ENCODE data around the gene CAMK1D. TPM values are rescaled to one million over a fixed set of nuclear protein-coding genes. Genes with fewer than 3 reads are reported as not detected.
"Not testable (repeated sequence)": the region's sequence is repeated elsewhere in the genome, so short reads cannot be mapped to it uniquely, and the experiment has no call there.

The CAMK1D gene
- total and polyA plus RNA-seq, 4 experiments from 2014 or later: 5.2 to 22.2 (median 19.4) TPM

DNA sequence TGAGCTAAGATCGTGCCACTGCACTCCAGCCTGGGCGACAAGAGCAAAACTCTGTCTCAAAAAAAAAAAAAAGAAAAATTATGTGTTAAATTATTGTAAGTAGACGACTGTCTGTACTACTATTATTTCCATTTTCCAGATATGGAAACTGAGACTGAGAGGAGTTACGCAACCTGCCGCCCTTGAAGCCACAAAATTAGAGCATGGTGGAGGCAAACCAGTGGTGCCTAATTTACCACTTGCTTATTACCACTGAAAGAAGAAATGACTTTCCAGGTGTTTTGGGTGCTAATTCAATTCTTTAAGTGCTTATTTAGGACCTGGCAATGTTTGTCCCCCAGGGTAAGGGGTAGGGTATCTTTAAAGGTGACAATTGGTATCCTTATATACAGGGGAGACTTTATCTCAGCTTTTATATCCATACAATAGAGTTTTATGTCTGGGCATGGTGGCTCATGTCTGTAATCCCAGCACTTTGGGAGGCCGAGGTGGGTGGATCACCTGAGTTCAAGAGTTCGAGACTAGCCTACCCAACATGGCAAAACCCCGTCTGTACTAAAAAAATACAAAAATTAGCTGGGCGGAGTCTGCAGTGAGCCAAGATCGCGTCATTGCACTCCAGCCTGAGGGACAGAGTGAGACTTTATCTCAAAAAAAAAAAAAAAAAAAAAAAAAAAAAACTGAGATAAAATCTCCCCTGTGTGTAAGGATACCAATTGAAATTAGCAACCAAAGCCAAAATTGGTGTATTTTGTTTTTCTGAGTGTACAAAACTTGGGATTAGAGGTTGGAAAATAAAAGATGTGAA is 16.6 kb upstream of the CAMK1D start:
- Histone ChIP-seq H3K27ac (ENCODE audit: low read depth, low read length) (no peak overlapping the region), H3K9me3 (ENCODE audit: control insufficient read depth in 1 of 2, low read length in 2 of 2) (no peaks in the 10 kb centered on the region), H3K36me3 (ENCODE audit: insufficient read depth, low read length) (no peaks in the 10 kb centered on the region), H3K27me3 (ENCODE audit: insufficient read depth, low read length) (no peaks in the 10 kb centered on the region), H3K4me3 (ENCODE audit: low read length in 2 of 2) (no peak overlapping the region), H3K4me1 (ENCODE audit: insufficient read depth, low read length) (peaks cover 12% of the 10 kb centered on the region)
- H3K4me1 Mint-ChIP-seq: peaks cover 5 to 14% (median 10%) of the 10 kb centered on the region in 4 donors
- intact Hi-C loops (cut with micrococcal nuclease): no loop called here
- H3K4me3 Mint-ChIP-seq: peak overlapping the region in 2 of 8 donors; percentile 10 to 34
- no peaks in the 10 kb centered on the region for H3K9me3 Mint-ChIP-seq
- H3K27ac Mint-ChIP-seq: peak overlapping the region in 1 of 7 donors; percentile 6
- no peak for DNase-seq
- ChIA-PET POLR2A (ENCODE audit: partially characterized antibody) (no interaction called here), CTCF (ENCODE audit: partially characterized antibody) (no interaction called here)
- no peaks in the 10 kb centered on the region for H3K27me3 Mint-ChIP-seq
- no peaks in the 10 kb centered on the region for H3K36me3 Mint-ChIP-seq

DNA sequence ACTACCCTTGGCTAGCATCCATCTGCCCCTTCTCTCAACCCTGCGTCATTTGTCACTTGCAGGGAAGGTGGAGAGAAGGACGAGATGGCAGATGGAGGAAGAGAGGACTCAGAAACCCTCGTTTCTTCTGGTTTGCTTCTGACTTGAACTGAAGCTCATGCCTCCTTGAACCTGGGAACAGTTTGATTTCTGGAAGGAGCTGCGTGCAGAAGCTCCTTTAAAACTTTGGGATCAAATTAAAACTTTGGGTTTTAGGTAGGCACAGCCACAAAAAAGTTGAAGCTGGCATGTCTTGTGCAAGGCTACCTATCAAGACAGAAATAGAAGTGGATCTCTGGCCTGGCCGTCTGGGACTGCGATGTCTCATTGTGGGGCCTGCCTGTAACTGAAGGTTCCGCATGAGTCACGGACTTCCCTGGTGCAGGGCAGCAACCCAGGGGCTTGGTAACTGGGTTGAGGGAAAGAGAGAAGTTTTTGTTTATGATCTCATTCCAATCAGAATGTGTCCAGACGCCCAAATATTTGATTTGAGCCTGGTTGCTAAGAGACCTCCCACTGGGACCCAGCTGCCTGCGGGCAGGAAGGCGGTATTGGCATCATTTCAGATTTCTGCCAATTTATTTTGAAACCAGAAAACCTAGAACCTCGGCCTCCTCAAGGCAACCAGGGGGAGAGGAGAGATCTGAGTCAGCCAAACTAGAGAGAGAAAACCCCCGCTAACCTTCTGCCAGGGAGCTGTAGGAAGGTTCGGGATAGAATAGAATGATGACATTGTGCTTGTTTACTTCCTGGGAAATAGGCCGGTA is 15.8 kb upstream of the CAMK1D start:
- H3K4me3 Mint-ChIP-seq: peak overlapping the region in 6 of 8 donors; percentile 15 to 76 (median 42)
- Histone ChIP-seq H3K27ac (ENCODE audit: low read depth, low read length) (no peak overlapping the region), H3K9me3 (ENCODE audit: control insufficient read depth in 1 of 2, low read length in 2 of 2) (no peaks in the 10 kb centered on the region), H3K4me1 (ENCODE audit: insufficient read depth, low read length) (peaks cover 12% of the 10 kb centered on the region), H3K27me3 (ENCODE audit: insufficient read depth, low read length) (no peaks in the 10 kb centered on the region), H3K36me3 (ENCODE audit: insufficient read depth, low read length) (no peaks in the 10 kb centered on the region), H3K4me3 (ENCODE audit: low read length in 2 of 2) (no peak overlapping the region)
- ChIA-PET POLR2A (ENCODE audit: partially characterized antibody) (interaction anchor here (1.9 kb wide), 1 partner anchor 15 kb away, joined by 7 read pairs; the partner anchor contains the start of gene CAMK1D), CTCF (ENCODE audit: partially characterized antibody) (interaction anchor here (1.2 kb wide), 1 partner anchor 12 kb away, joined by 3 read pairs; no protein-coding TSS in a partner anchor)
- DNase-seq: peak; percentile 16 to 72 (median 21)
- intact Hi-C loops (cut with micrococcal nuclease): no loop called here
- no peaks in the 10 kb centered on the region for H3K36me3 Mint-ChIP-seq
- H3K4me1 Mint-ChIP-seq: peaks cover 5 to 14% (median 10%) of the 10 kb centered on the region in 4 donors
- H3K27ac Mint-ChIP-seq: peak overlapping the region in 6 of 7 donors; percentile 19 to 81 (median 62)
- H3K9me3 Mint-ChIP-seq: no peaks in the 10 kb centered on the region
- H3K27me3 Mint-ChIP-seq: no peaks in the 10 kb centered on the region

DNA sequence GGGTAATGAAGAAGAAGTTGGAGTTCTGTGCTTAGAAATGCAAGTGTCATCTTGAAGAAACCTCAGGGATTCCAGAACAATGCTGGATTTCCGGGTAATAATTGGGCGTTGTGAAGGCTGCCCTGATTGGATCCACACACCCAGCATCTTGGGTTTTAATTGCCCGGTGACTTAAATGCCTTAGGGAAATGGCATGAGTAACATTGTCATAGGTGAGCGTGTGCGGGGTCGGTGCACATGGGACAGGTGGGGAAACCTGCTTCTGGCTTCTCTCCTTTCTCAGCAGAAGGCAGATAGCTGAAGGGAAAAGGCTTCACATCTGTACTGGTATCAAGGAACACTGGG is 15.2 kb upstream of the CAMK1D start:
- no peak for DNase-seq
- Histone ChIP-seq H3K27ac (ENCODE audit: low read depth, low read length) (no peak overlapping the region), H3K9me3 (ENCODE audit: control insufficient read depth in 1 of 2, low read length in 2 of 2) (no peaks in the 10 kb centered on the region), H3K4me1 (ENCODE audit: insufficient read depth, low read length) (peaks cover 12% of the 10 kb centered on the region), H3K4me3 (ENCODE audit: low read length in 2 of 2) (no peak overlapping the region), H3K27me3 (ENCODE audit: insufficient read depth, low read length) (no peaks in the 10 kb centered on the region), H3K36me3 (ENCODE audit: insufficient read depth, low read length) (no peaks in the 10 kb centered on the region)
- POLR2A ChIA-PET (ENCODE audit: partially characterized antibody): interaction anchor here (0.6 to 1.9 kb wide), 2 partner anchors 15 to 55 kb away, joined by 4 to 7 read pairs; partner anchors contain the start of gene CAMK1D
- no peaks in the 10 kb centered on the region for H3K9me3 Mint-ChIP-seq
- CTCF ChIA-PET (ENCODE audit: partially characterized antibody): interaction anchor here (1.2 kb wide), 1 partner anchor 13 kb away, joined by 3 read pairs; no protein-coding TSS in a partner anchor
- intact Hi-C loops (cut with micrococcal nuclease): no loop called here
- no peaks in the 10 kb centered on the region for H3K36me3 Mint-ChIP-seq
- peak overlapping the region in 5 of 7 donors; percentile 19 to 81 (median 74) for H3K27ac Mint-ChIP-seq
- no peaks in the 10 kb centered on the region for H3K27me3 Mint-ChIP-seq
- peaks cover 7 to 14% (median 10%) of the 10 kb centered on the region in 4 donors for H3K4me1 Mint-ChIP-seq
- peak overlapping the region in 4 of 8 donors; percentile 15 to 76 (median 57) for H3K4me3 Mint-ChIP-seq

DNA sequence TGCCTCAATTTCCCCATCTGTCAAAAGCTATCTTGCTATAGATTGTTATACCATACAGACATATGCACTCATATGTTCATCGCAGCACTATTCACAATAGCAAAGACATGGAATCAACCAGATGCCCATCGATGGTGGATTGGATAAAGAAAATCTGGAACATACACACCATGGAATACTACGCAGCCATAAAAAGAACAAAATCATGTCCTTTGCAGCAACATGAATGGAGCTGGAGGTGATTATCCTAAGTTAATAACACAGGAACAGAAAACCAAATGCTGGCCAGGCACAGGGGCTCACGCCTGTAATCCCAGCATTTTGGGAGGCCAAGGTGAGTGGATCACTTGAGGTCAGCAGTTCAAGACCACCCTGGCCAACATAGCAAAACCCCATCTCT is 14.2 kb upstream of the CAMK1D start:
- H3K27me3 Mint-ChIP-seq; H3K36me3 Mint-ChIP-seq; CTCF ChIA-PET (ENCODE audit: partially characterized antibody); H3K4me3 Mint-ChIP-seq; H3K36me3 ChIP-seq (ENCODE audit: insufficient read depth, low read length); H3K27me3 ChIP-seq (ENCODE audit: insufficient read depth, low read length); H3K9me3 Mint-ChIP-seq; H3K4me3 ChIP-seq (ENCODE audit: low read length in 2 of 2); H3K27ac ChIP-seq (ENCODE audit: low read depth, low read length); H3K9me3 ChIP-seq (ENCODE audit: control insufficient read depth in 1 of 2, low read length in 2 of 2); H3K27ac Mint-ChIP-seq; intact Hi-C loops (cut with micrococcal nuclease); DNase-seq: not testable (repeated sequence)
- peaks cover 7 to 14% (median 10%) of the 10 kb centered on the region in 4 donors for H3K4me1 Mint-ChIP-seq
- POLR2A ChIA-PET (ENCODE audit: partially characterized antibody): interaction anchor here (1.9 kb wide), 1 partner anchor 14 kb away, joined by 7 read pairs; the partner anchor contains the start of gene CAMK1D
- H3K4me1 ChIP-seq (ENCODE audit: insufficient read depth, low read length): peaks cover 12% of the 10 kb centered on the region

DNA sequence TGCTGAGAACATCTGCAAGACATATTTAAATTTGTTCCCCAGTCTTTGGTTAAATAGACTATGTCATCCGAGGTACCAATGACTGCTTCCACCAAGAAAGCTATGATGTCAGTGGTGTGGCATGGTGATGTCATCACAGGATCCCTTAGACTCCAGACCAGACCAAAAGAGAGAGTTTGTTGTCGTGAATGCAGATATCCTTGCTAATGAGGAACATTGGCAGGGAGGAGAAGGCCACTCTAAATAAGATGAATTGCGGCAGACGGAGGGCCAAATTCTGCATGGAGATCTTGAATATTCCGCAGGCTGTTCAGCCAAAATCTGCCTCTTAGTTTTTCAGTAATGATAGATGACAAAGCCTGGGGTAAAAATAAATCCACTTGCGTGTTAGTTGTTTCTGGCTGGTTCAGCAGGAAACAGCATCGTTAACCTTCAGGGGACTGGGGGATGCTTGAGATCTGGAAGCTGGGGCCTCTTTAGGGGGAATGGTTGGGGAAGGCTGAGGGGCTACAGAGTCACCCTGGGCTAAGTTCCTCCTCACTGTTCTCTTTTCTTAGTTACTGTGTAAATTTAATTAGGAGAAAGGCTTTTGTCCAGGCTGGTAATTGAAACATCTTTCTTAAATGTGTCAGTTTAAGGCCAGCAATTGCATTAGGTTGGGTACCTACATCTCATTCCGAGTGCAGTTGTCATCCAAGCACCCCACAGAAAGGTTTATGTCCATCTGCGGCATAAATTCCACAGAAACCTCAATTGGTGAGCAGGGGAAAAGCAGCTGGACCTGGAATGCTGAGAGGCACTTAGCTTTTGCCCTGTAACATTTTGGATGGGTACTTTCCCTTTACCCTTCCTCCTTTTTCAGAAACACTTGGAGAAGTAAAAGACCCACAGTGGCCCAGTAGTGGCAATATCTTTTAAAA is 11.6 kb upstream of the CAMK1D start:
- H3K4me3 Mint-ChIP-seq: no peak overlapping the region

DNA sequence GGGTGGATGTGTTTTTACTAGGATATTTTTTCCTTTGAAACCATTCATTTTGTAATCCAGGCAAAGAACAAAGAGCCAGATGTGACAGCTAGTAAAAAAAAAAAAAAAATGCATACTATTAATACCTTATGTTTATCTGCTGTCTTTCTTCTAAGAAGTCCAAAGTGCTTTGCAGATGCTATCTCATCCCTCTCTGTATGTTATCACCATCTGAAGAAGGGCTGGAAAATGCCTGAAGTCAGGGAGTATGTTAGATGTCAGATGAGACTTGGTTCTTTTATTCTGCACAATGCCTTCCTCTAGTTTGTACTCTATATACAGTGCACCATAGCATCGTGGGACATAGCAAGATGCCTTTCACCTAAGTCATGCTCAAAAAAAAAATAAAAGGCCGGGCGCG is 10.4 kb upstream of the CAMK1D start:
- H3K9me3 Mint-ChIP-seq: peaks cover 0 to 6% (median 3%) of the 10 kb centered on the region in 8 donors
- no peaks in the 10 kb centered on the region for H3K9me3 ChIP-seq (ENCODE audit: control insufficient read depth in 1 of 2, low read length in 2 of 2)
- H3K4me3 Mint-ChIP-seq: no peak overlapping the region
- no peaks in the 10 kb centered on the region for H3K36me3 ChIP-seq (ENCODE audit: insufficient read depth, low read length)
- H3K27me3 ChIP-seq (ENCODE audit: insufficient read depth, low read length): no peaks in the 10 kb centered on the region
- no peak overlapping the region for H3K27ac ChIP-seq (ENCODE audit: low read depth, low read length)
- intact Hi-C loops (cut with micrococcal nuclease): no loop called here
- H3K36me3 Mint-ChIP-seq: no peaks in the 10 kb centered on the region
- POLR2A ChIA-PET (ENCODE audit: partially characterized antibody): interaction anchor here (0.5 kb wide), 1 partner anchor 8 kb away, joined by 4 read pairs; no protein-coding TSS in a partner anchor
- H3K27me3 Mint-ChIP-seq: no peaks in the 10 kb centered on the region
- H3K4me1 Mint-ChIP-seq: peaks cover 3 to 5% (median 3%) of the 10 kb centered on the region in 4 donors
- peaks cover under 1% of the 10 kb centered on the region for H3K4me1 ChIP-seq (ENCODE audit: insufficient read depth, low read length)
- H3K27ac Mint-ChIP-seq: no peak overlapping the region
- no peak for DNase-seq
- CTCF ChIA-PET (ENCODE audit: partially characterized antibody): no interaction called here
- no peak overlapping the region for H3K4me3 ChIP-seq (ENCODE audit: low read length in 2 of 2)

More for the DNA sequence above, 11.6 kb upstream of the CAMK1D start:
- ChIA-PET POLR2A (ENCODE audit: partially characterized antibody) (no interaction called here), CTCF (ENCODE audit: partially characterized antibody) (no interaction called here)
- intact Hi-C loops (cut with micrococcal nuclease): no loop called here
- H3K9me3 ChIP-seq (ENCODE audit: control insufficient read depth in 1 of 2, low read length in 2 of 2): no peaks in the 10 kb centered on the region
- Mint-ChIP-seq H3K36me3 (no peaks in the 10 kb centered on the region), H3K9me3 (peaks cover 0 to 2% (median 0%) of the 10 kb centered on the region in 8 donors), H3K4me1 (peaks cover 8 to 14% (median 10%) of the 10 kb centered on the region in 4 donors), H3K27me3 (no peaks in the 10 kb centered on the region), H3K27ac (no peak overlapping the region)
- no peaks in the 10 kb centered on the region for H3K36me3 ChIP-seq (ENCODE audit: insufficient read depth, low read length)
- no peak overlapping the region for H3K27ac ChIP-seq (ENCODE audit: low read depth, low read length)
- H3K4me3 ChIP-seq (ENCODE audit: low read length in 2 of 2): no peak overlapping the region
- no peaks in the 10 kb centered on the region for H3K27me3 ChIP-seq (ENCODE audit: insufficient read depth, low read length)
- peaks cover 12% of the 10 kb centered on the region for H3K4me1 ChIP-seq (ENCODE audit: insufficient read depth, low read length)
- no peak for DNase-seq
